CD1c-positive myeloid dendritic cell (primary cell): ENCODE measurements around the gene FOXO3B.
"Not testable (repeated sequence)": the region's sequence is repeated elsewhere in the genome, so short reads cannot be mapped to it uniquely, and the experiment has no call there.

Source experiments
- DNase-seq: peaks from one replicate; pipeline ENCODE4 v3.0.0-alpha.2; 2016; ENCODE audit errors: extremely low spot score

FOXO3B gene

DNA sequence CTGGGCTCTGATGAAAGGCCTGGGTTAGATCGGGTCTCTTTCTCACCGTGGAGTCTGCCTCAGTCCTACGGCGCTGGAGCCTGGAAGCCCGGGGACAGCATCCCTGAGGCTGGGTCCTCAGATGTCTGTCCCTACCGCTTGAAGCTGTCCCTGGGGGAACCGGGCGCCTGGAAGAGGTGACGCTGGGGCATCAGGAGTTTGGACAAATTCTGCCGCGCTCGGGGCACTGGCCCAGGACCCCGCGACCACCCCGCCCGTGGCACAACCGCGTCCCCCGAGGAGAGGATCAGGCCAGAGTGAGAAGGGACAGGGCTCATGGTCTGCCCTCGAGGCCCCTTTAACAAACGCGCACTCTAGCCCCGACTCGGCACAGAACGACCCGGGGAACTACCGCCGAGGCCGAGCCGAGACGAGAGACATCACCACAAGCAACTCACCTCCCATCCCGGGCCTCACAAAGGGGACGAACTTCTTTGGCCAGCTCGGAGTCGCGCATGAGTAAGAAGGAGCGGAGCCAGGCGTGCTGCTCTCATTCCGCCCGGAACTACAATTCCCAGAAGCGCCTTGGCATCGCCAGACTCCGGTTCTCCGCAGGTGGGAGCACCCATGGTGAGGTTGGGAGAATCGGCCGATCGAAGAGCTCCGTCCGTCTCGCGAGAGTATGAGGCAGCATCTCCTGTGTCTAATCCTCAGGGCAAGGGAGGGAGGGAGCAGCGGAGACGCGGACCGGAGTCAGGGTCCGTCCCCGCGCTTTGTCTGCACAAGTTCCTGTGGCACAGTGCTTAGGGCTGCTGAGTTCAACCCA, at the start of gene FOXO3B:
FOXO3B (minus strand) TSS at position 548 of the 805 bp plus-strand sequence. CDS start 663 bp downstream, outside the sequence.
- DNase-seq, result peak; percentile 66

GRCh38 chr17:18723509-18723908, 41.4 kb upstream of the FOXO3B start:
- not testable (repeated sequence) for DNase-seq

- not testable (repeated sequence) for DNase-seq
Observed at GRCh38 chr17:18722612-18723011, 40.5 kb upstream of the FOXO3B start.

DNA sequence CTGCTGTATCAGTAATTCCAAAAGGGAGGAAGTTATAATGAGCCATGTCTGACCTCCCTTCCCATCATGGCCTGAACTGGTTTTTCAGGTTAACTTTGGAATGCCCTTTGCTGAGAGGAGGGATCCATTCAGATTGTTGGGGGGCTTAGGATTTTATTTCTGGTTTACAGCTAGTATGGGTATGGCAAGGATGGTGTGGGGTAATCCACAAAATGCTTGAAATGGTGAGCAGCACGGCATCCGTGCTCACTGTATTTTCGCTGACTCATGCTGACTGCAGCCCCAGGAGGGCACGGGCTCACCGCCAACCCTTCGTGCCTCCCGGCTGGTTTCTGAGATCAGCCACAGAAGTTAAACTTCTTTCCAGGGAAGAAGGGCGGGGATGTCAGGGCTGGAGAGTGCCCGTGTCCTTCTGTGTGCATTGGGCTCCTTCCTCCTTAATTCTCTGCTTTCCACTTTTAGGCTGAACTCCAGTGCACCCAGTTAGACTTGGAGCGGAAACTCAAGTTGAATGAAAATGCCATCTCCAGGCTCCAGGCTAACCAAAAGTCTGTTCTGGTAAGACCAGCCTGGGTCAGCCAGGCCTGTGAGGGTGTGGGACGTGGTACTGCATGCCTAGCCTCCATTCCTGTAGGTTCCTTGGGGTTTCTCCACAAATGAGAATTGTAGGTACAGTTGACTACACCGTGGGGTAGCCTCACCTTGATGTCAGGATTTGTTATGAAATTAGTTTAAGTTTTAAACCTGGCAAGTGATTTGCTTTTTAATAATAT, 39.8 kb upstream of the FOXO3B start:
- not testable (repeated sequence) for DNase-seq

DNA sequence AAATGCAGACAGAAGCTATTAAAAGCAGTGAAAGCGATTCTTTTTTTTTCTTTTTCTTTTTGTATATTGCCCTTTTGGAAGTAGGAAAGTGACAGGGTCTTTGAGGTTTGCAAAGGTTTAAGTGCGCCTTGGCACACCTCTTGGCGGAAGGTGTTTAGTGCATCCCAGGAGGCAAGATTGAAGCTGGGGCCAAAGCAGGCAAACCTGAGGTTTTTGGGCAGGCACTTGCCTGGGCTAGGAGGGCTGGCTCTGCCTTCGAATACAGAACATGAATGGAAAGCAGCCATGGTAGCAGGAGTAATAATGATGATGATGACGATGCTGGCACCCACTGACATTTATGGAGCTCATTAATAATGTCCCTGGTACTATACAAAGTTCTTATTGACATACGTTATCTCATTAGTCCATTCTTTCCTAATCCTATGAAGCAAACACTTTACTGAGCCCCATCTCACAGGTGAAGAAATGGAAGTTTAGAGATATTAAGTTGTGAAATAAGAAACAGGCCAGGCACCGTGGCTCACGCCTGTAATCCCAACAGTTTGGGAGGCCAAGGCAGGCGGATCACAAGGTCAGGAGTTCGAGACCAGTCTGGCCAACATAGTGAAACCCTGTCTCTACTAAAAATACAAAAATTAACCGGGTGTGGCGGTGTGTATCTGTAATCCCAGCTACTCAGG, 37.5 kb upstream of the FOXO3B start:
- DNase-seq, result not testable (repeated sequence)

DNA sequence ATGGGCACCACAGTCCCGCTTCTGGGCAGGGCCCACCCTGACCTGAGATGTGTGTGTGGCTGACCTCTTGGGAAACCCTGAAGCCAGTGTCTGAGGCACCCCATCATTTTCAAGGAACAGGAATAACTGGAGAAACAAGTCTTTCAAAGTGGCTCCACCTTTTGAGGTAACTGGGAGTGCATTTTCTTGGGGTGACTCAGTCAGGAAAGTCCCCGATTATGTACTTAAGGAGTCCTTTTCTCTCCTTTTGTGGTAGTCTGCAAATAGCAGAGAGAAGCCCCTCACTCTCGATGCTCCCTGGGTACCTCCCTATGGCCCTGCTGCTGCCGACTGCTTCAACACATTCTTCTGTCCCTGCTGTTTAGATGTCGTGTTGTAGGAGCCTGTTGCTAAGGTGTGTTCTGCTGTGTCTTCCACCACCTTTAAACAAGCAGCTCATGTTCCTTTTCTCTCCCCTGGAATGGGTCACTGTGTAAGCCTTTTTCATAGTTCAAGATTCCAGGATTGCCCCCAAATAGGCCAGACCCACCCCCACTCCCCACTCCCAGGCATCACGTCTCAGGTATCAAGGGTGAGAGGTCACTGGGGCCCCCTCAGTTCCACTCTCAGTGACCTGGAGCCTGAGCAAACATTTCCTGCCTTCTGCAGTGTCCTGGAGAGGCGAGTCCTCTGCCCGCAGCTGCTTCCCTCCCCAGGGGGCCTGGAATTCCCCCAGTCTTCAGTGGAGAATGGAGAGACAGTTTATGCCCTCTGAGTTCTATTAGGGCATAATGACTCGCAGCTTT, 36.7 kb upstream of the FOXO3B start:
- DNase-seq, result not testable (repeated sequence)

GRCh38 chr17:18712354-18712999, 30.4 kb upstream of the FOXO3B start:
- peak; percentile 63 for DNase-seq

GRCh38 chr17:18708215-18708614, 26.1 kb upstream of the FOXO3B start:
- not testable (repeated sequence) for DNase-seq

DNA sequence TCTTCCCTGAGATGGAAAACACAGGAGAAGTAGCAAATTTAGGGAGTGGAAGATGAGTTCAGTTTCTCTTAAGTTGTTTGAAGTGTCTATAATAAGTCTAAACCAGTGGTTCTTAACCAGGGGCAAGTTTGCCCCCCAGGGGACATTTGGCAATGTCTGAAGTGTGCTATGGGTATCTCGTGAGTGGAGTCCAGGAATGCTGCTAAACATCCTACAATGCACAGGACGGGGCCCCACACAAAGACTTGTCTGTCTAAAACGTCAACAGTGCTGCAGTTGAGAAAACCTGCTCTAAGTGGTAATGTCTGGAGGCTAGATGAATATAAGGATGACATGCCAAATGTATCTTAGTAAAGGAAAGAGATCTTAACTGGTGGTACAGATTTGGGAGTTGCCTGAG, 23.8 kb upstream of the FOXO3B start:
- DNase-seq, result not testable (repeated sequence)

- DNase-seq, result not testable (repeated sequence)
Observed at GRCh38 chr17:18698473-18699103, 16.5 kb upstream of the FOXO3B start.

GRCh38 chr17:18695143-18695542, 13.0 kb upstream of the FOXO3B start:
- DNase-seq, result not testable (repeated sequence)

DNA sequence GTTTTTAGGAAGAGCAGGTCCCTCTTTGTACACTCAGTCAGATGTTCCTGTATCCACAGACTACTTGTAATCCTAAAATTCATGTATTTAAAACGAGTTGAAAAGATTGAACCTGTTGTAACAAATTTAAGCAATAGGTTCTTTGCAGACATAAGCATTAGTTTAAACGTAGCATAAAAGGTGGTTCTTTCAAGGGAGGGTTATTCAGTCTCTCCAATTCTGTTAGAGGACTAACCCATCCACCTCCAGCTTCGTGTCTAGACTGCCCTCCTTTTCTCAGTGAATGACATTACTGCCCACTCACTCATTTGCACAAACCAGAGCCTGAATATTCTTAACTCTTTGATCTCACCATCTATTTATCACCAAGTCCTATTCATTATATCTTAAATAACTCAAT, 554 bp upstream of the FOXO3B start:
- not testable (repeated sequence) for DNase-seq

DNA sequence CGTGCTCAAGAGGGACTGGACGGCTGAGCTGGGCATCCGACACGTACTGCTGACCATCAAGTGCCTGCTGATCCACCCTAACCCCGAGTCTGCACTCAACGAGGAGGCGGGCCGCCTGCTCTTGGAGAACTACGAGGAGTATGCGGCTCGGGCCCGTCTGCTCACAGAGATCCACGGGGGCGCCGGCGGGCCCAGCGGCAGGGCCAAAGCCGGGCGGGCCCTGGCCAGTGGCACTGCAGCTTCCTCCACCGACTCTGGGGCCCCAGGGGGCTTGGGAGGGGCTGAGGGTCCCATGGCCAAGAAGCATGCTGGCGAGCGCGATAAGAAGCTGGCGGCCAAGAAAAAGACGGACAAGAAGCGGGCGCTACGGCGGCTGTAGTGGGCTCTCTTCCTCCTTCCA, 4.7 kb downstream of the FOXO3B start:
- DNase-seq, result not testable (repeated sequence)

DNA sequence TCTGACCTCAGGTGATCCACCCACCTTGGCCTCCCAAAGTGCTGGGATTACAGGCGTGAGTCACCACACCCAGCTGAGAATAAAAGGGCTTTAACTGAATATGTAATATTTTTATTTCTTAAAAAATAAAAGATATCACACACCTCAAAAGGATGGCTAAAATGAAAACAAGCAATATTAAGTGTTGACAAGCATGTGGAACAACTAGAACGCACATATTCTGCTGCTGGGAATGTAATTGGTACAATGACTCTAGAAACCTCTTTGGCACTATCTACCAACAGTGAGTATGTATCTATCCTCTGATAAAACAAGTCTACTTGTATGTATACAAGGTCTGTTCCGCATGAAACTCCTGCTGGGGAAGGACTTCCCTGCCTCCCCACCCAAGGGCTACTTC, 5.2 kb downstream of the FOXO3B start:
- DNase-seq, result not testable (repeated sequence)

DNA sequence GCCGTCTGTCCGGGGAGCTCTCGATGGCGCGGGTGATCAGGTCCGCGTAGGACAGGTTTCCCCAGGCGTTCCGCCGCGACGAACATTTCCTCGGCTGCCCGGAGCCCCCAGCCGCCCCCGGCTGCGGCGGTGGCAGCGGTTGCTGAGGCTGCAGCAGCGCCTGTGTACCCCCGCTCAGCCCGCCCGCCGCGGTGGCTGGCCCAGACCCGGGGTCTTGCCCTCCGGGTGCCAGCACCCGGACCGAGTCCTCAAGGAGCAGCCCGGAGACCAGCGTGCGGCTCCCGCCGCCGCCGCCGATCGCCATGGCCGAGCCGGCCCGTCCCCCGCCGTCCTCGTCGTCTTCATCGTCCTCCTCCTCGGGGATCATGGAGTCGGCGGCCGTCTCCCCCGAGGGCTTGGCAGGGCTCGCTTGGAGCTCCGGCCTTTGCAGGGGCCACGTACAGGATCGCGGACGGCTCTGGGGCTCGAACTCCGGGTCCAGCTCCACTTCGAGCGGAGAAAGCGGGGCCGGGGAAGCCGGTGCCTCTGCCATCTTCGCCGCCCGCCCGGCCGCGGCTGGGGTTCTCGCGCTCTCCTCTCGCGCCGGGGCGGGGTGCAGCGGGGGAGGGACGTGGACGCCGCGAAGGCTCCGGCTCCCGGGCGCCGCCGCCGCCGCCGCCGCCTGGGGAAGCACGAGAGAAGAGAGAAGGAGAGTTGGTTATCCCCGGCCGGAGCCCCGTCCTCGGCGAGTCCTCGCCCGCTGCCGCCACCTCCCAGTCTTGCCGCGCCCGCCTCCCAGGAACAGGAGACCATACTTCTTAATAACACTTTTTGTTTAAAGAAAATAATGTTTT, 9.5 kb downstream of the FOXO3B start:
- not testable (repeated sequence) for DNase-seq

DNA sequence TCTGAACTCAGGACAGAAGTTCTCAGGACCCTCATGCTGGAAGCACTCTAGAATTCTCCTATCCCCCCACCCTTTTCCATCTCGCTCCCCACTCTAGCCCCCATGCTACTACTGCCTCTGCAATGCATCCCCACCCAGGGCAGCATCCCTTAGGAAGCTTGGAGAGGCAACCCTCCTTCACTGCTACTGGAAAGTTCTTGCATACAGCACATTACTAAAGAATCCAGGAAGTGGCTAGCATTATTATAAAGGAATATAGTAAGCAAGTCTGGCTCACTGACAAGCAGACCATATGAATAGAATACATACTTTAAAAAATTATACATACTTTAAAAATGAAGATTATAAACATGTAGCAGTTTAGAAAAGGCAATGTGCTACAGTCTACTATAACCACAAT, 13.5 kb downstream of the FOXO3B start:
- not testable (repeated sequence) for DNase-seq

- not testable (repeated sequence) for DNase-seq
Observed at GRCh38 chr17:18667535-18667934, 14.6 kb downstream of the FOXO3B start.

- not testable (repeated sequence) for DNase-seq
Observed at GRCh38 chr17:18666326-18666725, 15.8 kb downstream of the FOXO3B start.

DNA sequence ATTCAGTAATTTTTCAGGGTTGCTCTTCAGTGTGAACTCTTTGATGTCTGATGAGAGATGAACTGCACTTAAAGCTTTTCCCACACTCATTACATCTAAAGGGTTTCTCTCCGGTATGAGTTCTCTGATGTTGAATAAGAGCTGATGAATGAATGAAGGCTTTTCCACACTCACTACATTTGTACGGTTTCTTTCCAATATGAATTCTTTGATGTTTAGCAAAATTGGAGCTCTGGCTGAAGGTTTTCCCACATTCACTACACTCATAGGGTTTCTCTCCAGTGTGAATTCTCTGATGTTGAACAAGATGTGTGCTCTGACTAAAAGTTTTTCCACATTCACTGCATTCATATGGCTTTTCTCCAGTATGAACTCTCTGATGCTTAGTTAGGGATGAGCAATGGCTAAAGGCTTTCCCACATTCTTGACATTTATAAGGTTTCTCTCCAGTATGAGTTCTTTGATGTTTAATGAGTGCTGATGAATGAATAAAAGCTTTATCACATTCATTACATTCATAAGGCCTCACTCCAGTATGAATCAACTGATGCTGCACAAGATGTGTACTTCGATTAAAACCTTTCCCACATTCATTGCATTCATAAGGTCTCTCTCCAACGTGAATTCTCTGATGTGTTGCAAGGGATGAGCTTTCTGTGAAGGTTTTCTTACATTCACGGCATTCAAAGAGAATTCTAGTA, 20.0 kb downstream of the FOXO3B start:
- DNase-seq, result not testable (repeated sequence)
